Heart left ventricle (tissue), 13 donors: ENCODE data around the gene TMEM100.

ENCODE experiments used
- POLR2A ChIP-seq, 2 donors: fragments of 450-650 bp; IDR thresholded peaks; one replicate each; pipeline ENCODE4 v1.6.1; 2017; ENCODE audit warnings: antibody characterized with exemption in 2 of 2, mild to moderate bottlenecking in 2 of 2, moderate library complexity in 2 of 2
- TF ChIP-seq, protein P1 (sequence below), 12 donors: fragments of 200-600 bp; sonication (generic) in 4 of 12; IDR thresholded peaks; one replicate each; pipeline versions ENCODE4 v1.5.0 to v1.8.0; 2018 to 2022; ENCODE audit warnings: antibody characterized with exemption in 12 of 12, mild to moderate bottlenecking in 5 of 12
- donor health status: ischemic (EF 13 %, LVEDD 7.1; RV severe dilation, severe dysfunction).
- donor health status: DM: no; HTN: yes; CAD: no.
- donor health status: DM: no; HTN: no; CAD: no.
- donor health status: ischemic (EF 25% LVEDD 6.9; RV normal size, moderate dysfunction).
- donor health status: ischemic (EF 25% LVEDD 5.7; RV mildly dilated, moderate dysfunction).
- donor health status: ischemic (EF 35%, LVEDD 5.7; RV mildly dilated, moderate dysfunction).
- donor health status: nonischemic (EF 11% LVEDD 7.7; RV severe dilation, severe dysfunction).
- donor health status: DM: yes; HTN: yes; CAD: no.
- donor health status: PGD.
- donor health status: ischemic (EF 29% LVEDD 5.4; RV normal size, mild dysfunction).
- donor health status: nonischemic (EF 23%, LVEDD 6.1; RV moderate dilation, normal function).

- TF ChIP-seq POLR2A (IDR thresholded peaks at IDR 0.05): no peak
- TF ChIP-seq, protein P1, sequence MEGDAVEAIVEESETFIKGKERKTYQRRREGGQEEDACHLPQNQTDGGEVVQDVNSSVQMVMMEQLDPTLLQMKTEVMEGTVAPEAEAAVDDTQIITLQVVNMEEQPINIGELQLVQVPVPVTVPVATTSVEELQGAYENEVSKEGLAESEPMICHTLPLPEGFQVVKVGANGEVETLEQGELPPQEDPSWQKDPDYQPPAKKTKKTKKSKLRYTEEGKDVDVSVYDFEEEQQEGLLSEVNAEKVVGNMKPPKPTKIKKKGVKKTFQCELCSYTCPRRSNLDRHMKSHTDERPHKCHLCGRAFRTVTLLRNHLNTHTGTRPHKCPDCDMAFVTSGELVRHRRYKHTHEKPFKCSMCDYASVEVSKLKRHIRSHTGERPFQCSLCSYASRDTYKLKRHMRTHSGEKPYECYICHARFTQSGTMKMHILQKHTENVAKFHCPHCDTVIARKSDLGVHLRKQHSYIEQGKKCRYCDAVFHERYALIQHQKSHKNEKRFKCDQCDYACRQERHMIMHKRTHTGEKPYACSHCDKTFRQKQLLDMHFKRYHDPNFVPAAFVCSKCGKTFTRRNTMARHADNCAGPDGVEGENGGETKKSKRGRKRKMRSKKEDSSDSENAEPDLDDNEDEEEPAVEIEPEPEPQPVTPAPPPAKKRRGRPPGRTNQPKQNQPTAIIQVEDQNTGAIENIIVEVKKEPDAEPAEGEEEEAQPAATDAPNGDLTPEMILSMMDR (IDR thresholded peaks at IDR 0.05): no peak
These were observed 14.3 kb downstream of the TMEM100 start for GRCh38 chr17:55708175-55708974.
